WI38 (cell line): ENCODE data around the gene BRF1.

ENCODE experiments used
- H3K4me3 ChIP-seq: 2 replicates; pipeline ENCODE4 v1.5.1; 2011; ENCODE audit warnings: low read depth, mild to moderate bottlenecking, control low read depth, low read length
- TF ChIP-seq, protein P1 (sequence below): IDR thresholded peaks from 2 replicates; pipeline ENCODE4 v1.5.1; 2012; ENCODE audit warnings: low read depth, mild to moderate bottlenecking, control low read depth, low read length

Gene BRF1

DNA sequence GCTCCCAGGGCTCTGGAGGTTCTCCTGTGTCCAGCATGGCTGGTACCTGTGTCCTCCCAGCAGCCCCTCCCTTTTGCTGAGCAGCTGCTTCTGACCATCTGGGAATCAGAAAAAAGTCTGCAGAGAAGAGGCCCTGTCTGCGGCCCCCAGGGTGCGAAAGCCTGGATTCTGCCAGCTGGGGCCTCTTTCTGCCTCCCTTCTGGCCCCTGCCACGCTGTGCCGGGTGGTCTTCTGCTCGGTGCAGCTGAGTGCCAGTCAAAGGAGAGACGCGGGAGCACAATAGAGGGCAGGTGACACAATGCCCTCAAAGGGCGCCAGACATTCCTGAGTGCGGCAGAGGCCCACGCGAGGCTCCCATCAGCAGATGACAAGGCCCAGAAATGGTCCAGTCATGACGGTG lies 39.8 kb downstream of the BRF1 start:
- H3K4me3 ChIP-seq = no peak overlapping the region
- TF ChIP-seq, protein P1, sequence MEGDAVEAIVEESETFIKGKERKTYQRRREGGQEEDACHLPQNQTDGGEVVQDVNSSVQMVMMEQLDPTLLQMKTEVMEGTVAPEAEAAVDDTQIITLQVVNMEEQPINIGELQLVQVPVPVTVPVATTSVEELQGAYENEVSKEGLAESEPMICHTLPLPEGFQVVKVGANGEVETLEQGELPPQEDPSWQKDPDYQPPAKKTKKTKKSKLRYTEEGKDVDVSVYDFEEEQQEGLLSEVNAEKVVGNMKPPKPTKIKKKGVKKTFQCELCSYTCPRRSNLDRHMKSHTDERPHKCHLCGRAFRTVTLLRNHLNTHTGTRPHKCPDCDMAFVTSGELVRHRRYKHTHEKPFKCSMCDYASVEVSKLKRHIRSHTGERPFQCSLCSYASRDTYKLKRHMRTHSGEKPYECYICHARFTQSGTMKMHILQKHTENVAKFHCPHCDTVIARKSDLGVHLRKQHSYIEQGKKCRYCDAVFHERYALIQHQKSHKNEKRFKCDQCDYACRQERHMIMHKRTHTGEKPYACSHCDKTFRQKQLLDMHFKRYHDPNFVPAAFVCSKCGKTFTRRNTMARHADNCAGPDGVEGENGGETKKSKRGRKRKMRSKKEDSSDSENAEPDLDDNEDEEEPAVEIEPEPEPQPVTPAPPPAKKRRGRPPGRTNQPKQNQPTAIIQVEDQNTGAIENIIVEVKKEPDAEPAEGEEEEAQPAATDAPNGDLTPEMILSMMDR = no peak

DNA sequence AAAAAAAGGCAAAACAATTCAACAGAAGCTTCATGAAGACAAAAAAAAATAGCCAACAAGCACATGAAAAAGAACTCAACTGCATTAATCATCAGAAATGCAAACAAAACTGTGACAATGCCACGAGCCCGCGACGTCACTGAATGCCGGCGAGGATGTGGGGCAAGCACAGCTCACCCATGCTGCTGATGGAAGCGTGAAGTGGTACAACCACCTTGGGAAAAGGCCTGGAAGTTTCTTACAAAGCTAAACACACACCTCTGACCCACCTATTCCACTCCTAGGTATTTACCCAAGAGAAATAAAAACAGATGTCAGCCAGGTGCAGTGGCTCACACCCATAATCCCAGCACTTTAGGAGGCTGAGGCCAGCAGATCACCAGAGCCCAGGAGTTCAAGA lies 42.0 kb downstream of the BRF1 start:
- TF ChIP-seq, protein P1 = no peak
- H3K4me3 ChIP-seq = no peak overlapping the region

DNA sequence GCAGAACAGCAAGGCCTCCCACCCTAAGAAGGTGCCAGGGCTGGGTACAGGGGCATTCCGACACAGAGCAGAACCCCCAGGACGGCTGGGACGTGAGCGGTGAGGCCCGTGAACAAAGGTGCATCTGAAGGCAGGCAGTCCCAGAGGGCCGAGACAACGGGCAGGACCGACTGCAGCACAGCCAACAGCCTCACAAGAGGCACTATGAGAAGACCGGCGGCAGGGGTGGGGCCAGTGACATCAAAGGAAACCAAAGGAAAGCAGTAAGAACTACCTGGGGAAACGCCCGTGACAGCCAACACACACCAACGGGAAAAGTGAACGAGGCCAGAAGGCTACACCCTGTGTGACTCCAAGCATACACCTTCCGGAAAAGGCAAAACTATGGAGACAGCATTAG lies 43.3 kb downstream of the BRF1 start:
- TF ChIP-seq, protein P1 = no peak
- no peak overlapping the region for H3K4me3 ChIP-seq

DNA sequence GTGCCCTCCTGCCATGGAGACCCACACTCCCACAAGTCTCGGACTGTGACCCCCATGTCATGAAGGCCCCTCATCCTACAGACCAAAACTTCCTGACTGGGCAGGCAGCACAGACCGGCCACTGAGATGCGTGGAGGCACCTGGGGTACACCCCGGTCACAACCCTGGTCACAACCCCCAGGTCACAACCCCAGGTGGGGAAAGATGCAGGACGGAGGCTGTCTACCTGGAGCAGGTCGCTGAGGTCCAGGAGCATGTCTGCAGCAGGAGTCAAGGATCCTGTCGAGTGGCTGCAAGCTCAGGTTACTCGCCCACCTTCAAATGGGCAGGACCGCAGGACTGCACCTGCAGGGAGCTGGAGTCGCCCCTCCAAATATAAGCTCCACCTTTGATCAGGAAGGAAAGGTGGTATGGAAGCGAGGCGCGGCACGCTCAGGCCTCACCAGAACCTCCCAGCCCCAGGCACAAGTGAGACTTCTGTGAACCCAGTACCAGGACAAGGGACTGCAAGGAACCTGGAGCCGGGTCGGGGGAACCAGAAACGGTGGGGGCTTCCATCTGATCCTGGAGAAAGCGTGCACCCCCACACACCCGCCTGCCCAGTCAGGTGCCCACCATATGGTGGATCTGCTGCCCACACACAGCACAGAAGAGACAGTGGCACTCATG lies 44.4 kb downstream of the BRF1 start:
- TF ChIP-seq, protein P1 = no peak
- H3K4me3 ChIP-seq = no peak overlapping the region

DNA sequence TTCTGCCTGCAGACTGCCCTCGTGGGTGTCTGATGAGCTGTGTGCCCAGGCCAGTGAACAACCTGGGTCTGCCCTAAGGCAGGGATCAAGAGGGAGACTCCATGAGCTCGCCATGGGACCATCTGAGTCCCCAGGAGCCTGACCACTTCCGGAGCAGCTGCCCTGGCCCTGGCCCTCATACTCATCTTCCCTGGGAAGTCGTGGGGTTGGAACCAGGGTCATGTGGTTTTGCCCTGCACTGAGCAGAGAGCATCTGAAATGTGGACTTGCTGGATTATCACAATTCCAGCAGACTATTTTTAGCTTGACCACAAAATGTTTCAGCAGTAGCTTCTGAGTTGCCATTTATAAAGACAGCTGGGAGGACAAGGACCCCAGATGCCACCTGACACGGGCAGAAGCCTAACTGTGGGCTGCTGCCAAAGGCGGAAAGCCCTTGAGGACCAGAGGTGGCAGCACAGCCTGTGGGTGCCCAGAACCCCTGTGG lies 45.7 kb downstream of the BRF1 start:
- H3K4me3 ChIP-seq = no peak overlapping the region
- TF ChIP-seq, protein P1 = no peak

DNA sequence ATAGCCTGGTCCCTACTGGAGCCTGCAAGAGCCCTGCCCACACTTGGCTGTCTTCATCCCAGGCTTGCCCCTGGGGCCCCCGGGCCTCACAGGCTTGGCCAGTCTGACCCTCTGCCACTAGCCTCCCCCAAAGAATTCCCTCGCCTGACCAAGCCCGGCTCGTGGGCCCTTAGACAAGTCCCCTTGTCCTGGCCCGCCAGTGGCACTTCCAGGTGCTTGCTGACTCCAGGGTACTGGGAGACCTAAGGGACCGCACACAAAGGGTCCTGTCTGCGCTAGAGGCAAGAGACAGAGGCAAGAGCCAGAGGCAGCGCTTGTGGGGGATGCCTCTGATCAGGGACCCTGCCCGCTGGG lies 47.5 kb downstream of the BRF1 start:
- TF ChIP-seq, protein P1 = no peak

DNA sequence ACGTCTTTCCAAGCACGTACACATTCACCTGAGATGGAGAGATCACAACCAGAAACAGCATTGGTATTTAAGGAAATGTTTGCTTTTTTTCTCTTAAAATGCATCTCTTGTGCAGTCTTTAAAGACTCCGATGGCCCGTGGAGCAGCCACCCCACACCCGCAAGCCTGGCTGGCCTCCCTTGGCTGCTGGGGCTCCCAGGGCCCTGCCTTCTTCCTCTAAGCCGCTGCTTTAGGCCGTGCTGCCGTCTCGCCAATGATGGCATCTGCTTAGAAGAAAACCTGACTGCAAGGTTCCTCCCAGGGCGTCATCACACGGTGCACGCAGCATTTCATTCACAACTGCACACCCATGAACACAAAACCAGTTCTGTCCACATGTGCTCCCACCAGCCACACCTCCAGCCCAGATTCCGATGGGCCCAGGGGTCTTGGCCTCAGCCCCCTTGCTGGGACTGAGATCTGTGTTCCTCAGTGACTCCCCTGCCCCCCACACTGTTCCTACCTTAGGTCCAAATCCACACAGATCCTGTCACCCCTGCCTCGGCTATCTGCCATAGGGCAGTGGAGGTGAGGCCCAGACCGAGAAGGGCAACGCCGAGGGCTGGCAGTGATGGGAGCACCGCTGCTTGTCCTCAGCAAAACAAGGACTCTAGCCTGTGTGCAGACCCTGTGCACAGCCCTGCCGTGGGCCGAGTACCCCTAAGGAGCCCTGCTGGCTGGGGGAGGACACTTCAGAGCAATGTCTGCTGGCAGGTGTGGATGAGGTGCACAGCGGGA lies 48.1 kb downstream of the BRF1 start:
- H3K4me3 ChIP-seq = no peak overlapping the region
- TF ChIP-seq, protein P1 = no peak

More for the DNA sequence above, 47.5 kb downstream of the BRF1 start:
- H3K4me3 ChIP-seq = no peak overlapping the region
